HuH-7 (cell line): ENCODE data around the gene AKNAD1.

Source experiments
- DNase-seq: peaks from one replicate; pipeline ENCODE4 v3.0.0; 2011; ENCODE audit warnings: low spot score

AKNAD1 gene

DNA sequence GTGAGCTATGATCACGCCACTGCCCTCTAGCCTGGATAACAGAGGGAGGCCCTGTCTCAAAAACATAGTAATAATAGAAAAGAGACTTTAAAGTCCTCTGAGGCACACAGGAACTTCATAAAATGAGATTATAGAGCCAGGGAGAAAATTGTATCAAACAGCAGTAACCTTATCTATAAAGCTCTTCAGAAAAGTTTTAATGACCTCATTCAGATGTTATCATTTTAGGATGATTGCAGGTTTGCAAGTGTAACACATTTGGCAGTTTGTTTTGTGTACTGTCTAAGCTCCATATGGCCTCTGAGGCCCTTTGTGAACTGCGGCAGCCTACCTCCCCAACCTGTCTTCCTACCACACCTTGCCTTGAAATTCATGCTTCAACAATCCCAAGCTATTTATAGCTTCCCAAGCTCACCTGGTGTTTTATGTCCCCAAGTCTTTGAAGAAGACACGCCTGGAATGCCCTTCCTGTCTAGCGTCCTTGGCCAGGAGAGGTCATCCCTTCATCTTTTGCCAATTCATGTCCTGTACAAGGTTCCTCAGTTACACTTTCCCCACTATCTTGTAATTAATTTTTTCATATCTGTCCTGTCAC, 8.5 kb upstream of the AKNAD1 start:
- no peak for DNase-seq

DNA sequence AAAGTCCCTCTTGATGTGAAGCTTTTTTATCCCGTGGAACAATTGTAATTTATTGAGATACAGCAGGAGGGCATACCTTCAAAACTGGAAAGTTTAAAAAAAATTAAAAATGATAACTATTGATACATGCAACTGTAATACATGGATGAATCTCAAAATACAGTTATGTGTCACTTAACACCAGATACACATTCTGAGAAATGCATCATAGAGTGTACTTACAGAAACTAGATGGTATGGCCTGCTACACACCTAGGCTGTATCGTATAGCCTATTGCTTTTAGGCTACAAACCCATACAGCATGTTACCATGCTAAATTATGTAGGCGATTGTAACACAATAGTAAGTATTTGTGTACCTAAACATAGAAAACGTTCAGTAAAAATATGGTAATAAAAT, 7.1 kb upstream of the AKNAD1 start:
- DNase-seq, result no peak

DNA sequence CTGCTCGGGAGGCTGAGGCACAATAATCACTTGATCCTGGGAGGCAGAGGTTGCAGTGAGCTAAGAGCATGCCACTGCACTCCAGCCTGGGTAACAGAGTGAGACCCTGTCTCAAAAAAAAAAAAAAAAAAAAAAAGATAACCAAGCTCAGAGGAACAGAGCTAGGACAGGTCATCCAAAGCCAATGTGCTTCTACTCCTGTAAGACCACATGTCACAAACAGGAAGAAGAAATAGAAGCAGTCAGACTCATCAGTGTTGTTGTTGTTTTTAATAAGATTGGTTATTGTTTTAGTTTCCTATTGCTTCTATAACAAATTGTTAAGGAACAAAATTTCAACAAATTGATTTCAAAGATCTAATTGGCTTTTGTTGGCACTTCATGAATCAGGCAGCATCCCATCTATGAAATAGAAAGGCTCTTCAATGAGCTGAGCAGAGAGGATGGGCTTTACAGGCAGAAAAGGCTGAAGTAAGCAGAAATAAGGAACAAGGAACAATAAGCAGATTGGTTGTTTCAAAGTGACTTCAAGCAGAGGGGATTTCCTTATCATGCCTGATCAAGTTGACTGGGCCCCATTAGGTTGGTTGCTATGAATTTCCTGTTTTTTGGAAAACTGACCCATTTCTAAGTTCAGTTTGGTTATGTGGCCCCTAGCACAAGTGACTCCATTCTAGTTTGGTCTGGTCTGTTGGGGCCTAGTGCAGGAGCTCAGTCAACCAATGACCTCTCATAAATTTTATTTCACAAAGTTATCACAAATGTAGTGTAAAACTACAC, 6.0 kb upstream of the AKNAD1 start:
- DNase-seq, result no peak

DNA sequence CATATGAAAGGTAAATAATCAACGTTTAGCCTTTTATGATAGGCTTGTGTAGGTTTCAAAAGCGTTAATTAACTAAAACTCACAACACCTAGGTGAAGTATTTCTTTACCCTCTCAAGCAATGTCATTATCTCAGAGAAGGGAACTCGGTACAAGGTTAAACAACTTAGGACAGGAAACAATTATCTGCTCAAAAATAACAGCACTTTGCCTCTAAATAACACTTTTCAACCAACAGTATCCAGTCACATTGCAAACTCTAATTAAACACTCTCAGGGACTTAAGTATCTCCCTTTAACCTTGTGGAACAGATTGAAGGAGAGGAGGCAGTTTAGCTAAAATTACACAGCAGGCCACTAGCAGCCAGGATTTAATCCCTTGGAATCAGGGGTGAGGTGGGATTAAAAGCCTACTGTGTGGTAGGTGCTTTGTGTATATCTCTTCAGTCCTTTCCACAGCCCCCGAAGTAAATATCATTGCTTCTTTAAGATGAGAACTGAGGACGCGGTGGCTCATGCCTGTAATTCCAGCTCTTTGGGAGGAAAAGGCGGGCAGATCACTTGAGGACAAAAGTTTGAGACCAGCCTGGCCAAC, 5.2 kb upstream of the AKNAD1 start:
- no peak for DNase-seq

DNA sequence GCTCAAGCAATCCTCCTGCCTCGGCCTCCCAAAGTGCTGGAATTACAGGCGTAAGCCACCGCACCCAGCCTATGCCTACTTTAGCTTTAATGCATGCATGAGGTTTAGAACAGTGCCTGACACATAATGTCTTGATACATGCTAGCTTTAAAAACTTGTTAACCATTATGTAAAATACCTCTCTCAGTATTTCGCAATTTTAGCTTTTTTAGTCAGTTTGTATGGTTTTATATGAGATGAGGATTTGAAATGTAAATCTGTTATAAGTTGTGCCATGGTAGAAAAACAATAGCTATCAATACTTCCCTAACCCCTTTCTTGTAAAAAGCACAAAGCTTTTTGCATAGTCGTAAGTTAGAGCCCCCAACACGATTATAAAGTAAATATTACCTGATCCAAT, 4.7 kb upstream of the AKNAD1 start:
- no peak for DNase-seq

DNA sequence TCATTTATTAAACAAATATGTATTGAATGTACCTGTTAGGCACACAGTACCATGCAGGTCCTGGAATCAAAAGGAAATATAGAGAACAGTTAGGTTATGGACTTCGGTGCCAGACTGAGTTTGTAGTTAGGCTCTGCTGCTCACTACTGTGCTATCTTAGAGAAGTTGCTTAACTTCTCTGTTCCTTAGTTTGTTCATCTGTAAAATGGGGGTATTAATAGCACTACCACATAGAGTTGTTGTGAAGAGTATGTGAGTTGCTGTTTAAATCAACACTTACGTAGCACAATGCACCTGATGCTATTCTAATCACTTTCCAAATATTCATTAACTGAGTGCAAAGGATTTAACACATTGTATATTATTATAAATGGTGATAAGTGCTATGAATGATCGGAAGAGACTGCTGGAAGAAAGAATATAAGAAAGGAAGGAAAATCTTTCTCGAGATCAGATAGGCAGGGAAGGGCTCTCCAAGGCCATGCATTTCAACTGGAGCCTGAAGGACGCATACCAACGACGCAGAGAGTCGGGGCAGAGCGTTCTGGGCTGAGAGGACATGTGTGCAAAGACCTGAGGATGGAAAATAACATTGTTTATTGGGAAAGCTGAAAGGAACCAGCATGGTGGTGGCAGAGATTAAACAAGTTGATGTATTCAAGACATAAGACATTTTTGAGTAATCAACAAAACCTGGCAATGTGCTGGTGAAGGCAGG, 3.5 kb upstream of the AKNAD1 start:
- DNase-seq, result no peak

DNA sequence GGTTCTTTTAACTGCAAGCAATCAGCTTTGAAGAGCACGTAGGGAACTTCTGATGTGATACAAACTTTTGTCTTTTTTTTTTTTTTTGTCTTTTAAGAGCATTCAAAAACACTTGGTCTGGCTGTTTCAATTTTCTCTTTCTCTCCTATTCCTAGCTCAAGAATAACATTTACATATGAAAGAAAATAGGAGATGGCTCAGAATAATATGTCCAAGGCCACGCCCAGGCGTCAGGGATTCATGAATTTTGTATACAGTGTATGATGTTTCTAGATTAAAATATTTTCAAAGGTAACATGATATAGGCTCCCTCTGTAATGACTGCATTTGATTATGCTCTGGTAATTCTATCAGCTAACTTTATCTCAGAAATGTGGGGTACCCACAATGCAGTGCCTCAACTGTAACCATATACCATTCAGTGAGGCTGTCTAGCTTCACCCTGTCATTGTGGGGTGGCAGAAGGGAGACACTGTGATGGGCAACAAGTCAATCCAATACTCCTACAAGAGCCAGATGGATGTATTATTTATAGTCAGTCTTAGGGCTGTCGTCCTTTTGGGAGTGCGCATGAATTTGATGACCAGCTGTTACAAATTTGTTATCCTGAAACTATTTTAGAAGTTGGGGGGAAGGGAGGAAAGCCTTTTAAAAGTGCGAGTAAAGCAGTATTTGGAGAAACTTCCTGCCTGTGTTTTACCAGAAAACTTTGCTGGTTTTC, 1.5 kb upstream of the AKNAD1 start:
- no peak for DNase-seq

DNA sequence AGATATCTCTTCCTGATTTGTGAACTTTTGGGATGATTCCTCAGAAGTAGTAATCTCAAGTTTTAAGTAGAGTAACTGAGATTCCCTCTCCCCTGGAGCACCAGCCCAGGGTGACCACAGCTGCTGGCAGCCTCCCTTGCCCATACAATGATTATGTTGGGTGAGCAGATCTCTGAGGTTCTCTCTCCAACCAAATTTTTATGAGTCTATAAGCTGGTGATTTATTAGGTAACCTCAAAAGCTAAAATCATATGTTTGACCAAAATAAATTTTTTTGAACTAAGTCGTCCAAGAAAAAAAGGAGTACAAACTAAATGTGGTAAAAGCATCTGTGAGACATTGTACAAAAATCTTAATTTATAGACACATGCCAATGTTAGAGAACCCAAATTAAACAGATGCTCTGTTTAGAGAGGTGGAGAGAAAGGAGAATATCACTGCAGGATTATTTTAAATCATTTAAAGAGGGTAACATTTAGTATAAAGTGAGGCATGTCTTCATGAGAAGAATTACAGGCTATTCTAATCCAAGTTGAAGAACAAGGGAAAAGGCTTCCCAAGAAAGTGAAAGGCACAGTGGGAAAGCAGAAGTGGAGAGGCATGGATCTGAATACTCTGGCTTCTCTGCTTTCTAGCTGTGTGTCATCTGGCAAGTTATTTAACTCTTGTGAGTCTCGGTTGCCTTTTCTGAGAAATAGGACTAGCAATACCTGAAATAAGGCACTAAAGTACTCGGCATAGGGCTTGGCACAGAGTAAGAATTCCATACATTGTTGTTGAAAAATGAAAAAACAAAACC, 2.5 kb downstream of the AKNAD1 start:
- DNase-seq, result no peak

DNA sequence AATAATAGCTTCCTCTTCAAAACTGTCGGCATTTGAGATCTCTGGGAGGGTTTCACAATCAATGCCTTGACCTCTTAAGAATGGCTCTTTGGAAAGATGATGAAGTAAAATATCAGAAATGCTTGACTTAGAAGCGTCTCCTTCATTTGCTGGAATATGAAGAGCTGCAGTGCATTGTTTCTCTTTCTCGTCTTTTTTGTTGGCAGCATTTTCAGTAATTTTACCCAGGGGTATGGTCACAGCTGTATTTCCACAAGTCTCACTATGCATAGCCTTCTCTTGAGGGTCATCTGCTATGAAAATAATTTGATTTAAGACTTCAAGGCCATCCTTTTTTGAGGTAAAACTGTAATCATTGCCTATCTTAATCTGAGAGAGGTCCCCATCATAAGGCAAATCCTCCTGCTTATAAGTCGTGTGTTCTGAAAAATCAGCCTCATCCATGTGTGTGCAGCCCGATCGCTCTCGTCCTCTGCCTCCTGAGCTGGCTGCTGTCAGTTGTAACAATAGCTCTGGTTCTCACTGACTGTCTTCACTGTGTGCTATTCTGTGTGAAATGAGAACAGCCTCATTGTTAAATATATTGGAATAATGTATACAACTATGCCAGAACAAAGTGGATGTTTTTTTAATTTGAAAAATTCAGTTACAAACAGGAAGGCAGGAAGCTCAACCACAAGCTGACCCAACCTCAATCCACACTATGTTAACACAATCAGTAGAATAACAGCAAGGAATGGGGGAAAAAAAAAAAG, 4.5 kb downstream of the AKNAD1 start:
- no peak for DNase-seq

DNA sequence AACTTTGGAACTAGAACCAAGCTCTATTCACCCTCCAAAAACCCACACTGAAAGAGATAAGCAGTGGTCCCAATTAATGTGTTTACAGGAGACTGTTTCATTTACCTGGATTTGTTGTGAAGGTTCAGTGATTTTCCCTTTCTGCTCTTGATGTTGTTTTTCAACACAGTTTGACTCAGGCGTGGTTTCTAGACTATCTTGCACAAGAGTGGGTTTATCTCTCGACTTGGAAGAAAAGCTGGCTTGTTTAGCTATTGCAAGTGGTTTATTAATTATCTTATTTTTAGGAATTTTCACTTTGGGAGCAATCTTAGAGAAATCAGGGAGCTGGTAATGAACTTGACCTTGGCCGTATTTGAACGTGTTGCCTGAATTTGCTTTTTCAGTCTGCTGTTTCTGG, 5.3 kb downstream of the AKNAD1 start:
- no peak for DNase-seq

DNA sequence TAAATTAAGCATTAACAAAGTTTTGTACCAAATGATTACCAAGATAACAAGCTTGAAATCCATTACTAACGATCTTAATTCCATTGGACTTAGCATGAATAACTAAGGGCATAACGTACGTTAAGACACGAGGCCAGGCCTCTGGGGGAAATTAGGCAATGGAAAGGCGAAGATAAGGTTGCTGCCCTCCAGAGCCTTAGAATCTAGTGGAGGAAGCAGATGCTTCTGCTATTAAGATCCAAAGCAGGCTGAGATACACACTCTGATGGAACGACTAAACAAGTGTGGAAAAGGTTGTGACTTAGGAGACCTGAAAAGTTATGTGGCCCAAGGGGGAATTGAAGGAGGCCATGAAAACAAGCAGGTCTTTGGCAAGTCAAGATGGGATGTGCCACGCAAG, 6.0 kb downstream of the AKNAD1 start:
- no peak for DNase-seq

DNA sequence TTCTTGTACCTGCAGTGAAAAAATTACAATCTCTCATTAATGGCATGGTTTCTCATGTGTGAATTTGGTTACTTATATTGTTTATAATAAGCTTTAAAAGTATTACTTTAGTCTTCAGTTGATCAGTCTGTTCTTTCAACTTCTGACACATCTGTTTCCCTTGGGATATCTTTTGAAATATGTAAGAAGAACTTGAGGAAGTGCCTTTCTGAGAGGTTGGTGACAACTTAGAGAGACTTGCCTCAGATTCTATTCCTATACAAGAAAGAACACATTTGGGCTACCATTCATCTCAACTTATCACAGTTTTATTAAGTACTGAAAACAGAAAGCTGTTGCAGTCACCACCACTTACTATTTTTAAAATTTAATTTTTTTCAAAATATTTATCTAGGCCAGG, 8.1 kb downstream of the AKNAD1 start:
- no peak for DNase-seq

DNA sequence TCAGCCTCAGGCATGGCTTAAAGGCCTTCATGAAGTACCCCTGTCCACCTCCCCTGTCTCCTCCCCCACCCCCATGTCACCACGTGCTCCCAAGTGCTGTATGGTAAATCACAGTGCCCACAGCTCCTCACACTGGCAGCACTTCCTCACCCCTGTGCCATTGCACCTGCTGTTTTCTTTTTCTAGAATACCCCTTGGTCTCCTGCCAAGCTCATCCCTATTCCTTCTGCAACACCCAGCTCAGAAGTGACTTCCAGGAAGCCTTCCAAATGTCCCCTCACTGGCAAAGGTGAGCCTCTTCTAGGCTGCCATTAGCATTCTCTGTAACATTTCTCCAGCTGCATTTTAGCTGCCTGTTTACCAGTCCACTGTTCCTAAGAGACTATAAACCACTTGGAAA, 9.4 kb downstream of the AKNAD1 start:
- DNase-seq, result no peak

DNA sequence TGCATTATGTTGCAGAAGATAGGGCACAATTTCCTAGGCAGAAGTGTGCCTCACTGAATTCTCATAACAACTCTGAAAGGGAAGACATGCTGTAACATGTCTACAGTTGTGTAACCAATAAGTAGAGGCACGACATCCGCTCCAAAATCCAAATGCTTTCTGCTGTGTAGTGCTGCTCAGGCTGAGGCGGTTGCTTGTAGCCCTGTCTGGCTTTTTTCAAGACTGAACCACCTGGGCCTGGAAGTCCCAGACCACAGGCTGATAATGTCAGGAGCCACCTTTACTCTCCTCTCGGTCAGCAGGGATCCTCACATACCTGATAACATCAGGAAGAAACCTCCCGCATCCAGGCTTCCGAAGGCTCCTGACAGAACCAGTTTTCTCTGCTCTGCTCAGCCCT, 10.9 kb downstream of the AKNAD1 start:
- no peak for DNase-seq

DNA sequence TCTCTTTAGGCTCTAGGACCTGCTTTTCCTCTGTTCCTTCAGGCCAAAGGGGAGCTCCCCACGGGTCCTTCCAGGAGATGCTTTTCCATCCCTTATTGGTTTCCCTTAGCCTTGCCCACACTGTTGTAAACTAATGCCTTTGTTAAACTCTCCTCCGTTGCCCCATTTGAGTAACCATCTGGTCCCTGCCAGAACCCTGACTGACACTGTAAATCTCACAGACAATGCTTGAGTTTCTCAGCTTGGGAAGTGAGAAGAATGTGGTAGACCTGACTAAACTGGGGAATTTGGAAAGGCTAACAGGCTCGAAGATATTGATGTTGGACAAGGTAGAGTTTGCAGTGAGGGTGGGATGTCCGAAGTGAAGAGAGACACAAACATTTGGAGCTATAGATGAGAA, 11.4 kb downstream of the AKNAD1 start:
- no peak for DNase-seq

DNA sequence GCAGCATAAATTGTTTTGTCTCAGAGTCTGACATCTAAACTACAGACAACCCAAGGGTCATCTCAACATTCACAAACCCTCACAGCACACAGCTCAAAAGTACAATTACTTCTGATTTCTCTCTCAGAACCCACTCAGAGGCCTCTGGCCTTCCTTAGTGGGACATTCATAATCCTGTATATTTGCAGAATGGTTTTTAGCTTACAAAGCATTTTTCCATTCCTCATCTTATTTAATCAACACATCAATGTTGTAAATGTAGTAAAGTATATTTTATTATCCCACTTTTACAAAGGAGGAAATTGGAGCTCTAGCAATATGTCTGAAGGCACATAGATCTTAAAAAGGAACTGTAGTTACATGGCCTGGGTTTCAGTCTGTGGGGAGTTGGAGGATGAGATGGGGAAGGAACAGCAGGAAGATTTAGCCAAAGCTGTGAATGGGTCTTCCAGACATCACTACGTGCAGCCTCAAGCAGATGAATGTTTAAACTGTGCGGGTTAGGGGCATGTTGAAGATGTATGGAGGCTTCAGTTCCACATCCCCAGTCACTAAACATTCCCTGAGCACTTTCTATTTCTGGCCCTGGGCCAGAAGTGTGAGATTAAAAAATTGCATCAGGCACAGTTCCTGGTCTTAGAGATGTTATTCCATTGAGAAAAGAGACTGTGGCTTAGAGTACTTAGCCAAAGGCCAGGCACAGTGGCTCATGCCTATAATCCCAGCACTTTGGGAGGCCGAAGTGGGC, 13.3 kb downstream of the AKNAD1 start:
- DNase-seq, result no peak

DNA sequence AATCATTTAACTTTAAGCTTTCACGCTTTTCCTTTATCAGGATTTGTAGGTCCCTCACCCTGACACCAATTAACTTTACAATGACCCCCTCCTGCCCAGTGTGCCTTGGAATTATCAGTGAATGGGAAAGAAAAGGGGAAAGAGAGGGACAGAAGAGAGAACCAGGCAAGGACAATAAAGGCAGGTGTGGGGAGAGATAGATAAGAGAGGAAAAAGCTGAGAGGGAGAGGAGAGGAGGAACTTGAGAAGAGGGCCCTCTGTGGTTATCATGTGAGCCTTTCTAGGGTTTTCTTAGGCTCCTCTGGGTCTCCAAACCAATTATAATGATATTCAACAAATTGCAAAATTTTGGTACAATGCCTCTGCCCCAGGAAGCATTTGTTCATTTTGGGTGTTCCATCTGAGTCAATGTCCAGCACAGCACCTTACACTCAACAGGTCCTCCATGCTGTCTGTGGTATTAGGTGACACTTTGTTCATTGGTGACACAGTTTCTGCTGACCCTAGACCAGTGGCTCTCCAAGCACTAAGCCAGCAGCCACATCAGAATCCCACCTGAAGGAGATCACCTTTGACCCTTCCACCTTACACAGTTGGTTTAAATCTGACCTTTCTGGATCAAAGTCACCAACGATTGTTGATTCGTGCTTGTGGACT, 14.2 kb downstream of the AKNAD1 start:
- DNase-seq, result no peak

DNA sequence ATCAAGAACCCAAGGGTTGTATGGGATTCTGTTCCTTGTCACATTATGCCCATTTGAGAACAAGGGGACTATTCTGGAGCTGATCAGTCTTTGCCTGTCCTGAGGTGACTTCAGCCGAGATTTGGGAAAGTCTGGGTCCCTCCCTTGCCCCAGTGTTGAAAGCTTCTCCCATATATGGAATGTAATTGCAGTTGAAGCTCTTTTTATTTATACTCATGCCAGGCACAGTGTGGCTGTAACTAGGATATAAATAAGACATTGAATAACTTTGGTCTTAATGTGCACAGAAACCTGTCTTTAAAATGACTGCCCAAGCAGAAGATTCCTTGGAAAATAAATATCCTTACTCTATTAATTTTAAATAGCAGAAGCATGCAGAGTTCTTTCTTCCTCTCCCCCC, 15.2 kb downstream of the AKNAD1 start:
- DNase-seq, result no peak

DNA sequence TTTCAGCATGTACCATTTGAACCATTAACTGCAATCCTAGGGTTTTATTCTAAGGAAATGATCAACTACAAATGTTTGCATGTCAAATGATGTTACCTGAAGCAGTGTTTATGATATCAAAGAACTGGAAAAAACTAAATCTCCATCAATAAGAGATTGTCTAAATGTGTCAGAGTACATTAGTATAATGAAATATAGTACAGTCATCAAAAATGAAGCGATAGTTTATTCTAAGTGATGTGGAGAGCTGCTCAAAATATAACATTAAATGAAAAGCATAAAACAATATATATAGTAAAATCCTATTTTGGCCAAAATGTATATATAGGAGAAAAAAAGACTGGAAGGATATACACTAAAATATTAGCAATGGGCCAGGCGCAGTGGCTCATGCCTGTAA, 24.0 kb downstream of the AKNAD1 start:
- DNase-seq, result no peak

DNA sequence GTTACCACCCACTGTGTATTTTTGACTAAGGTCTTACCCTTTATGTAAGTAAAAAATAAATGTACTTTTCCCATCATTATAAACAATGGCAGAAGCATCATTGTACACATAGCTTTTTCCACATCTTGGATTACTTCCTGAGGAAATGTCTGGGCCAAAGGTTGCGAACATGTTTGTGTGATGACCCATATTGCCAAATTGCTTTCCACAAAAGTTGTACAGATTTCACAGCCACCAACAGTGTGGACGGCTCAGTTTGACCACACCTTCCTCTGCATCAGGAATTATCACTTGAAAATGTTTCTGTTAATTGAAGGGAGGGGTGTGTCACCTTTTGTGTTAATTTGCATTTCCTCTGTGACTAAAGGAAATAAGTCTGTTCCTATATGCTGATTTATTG, 25.7 kb downstream of the AKNAD1 start:
- DNase-seq, result no peak
